Caco-2 (cell line): ENCODE data around the gene MMAA. TPM values are rescaled to one million over a fixed set of nuclear protein-coding genes. Genes with fewer than 3 reads are reported as not detected.

Source experiments
- BruUV-seq: library from RNA; stranded (reverse); fragments of 400-500 nt; replicated peaks from 2 replicates; lab custom pipeline; 2021; lab: Mats Ljungman, UMichigan
- CTCF ChIA-PET: fragments of 300-600 bp; sonication (Branson Sonifier 250); formaldehyde crosslinking; loops from one replicate; lab custom pipeline; 2022; ENCODE audit warnings: antibody characterized with exemption; lab: Charles Lee
- POLR2A ChIA-PET: fragments of 300-600 bp; sonication (Branson Sonifier 250); formaldehyde crosslinking; loops from one replicate; lab custom pipeline; 2022; ENCODE audit warnings: antibody characterized with exemption; lab: Charles Lee
- DNase-seq, 2 experiments: peaks; one replicate each; pipeline versions ENCODE4 v3.0.0 to v3.0.0-alpha.2; 2020 to 2022
- H3K27me3 ChIP-seq: replicated peaks from 2 replicates; pipeline ENCODE4 v1.6.0; 2011; ENCODE audit warnings: low read length; ENCODE audit not compliant: control insufficient read depth, insufficient read depth
- H3K36me3 ChIP-seq: 2 replicates; pipeline ENCODE4 v1.5.1; 2011; ENCODE audit warnings: low read length; ENCODE audit not compliant: control insufficient read depth, insufficient read depth
- H3K4me1 ChIP-seq: fragments of 250-450 bp; sonication (Bioruptor Pico); 2 replicates; pipeline ENCODE4 v1.5.1; 2020; ENCODE audit warnings: mild to moderate bottlenecking
- H3K4me3 ChIP-seq: 2 replicates; pipeline ENCODE4 v1.5.1; 2011; ENCODE audit warnings: low read depth, mild to moderate bottlenecking, control low read depth, low read length
- H3K9me3 ChIP-seq: fragments of 250-450 bp; sonication (Bioruptor Pico); 2 replicates; pipeline ENCODE4 v1.5.1; 2020; ENCODE audit warnings: mild to moderate bottlenecking, moderate library complexity
- H3K27ac Mint-ChIP-seq: one replicate; pipeline ENCODE4 v1.8.0; 2022; ENCODE audit warnings: mixed read lengths; ENCODE audit not compliant: unreplicated experiment
- H3K27me3 Mint-ChIP-seq: one replicate; pipeline ENCODE4 v1.8.0; 2022; ENCODE audit warnings: mixed read lengths; ENCODE audit not compliant: insufficient read depth, unreplicated experiment
- H3K36me3 Mint-ChIP-seq: one replicate; pipeline ENCODE4 v1.8.0; 2022; ENCODE audit warnings: mild to moderate bottlenecking, mixed read lengths; ENCODE audit not compliant: insufficient read depth, unreplicated experiment
- H3K4me1 Mint-ChIP-seq: one replicate; pipeline ENCODE4 v1.8.0; 2022; ENCODE audit warnings: low read depth, mixed read lengths; ENCODE audit not compliant: unreplicated experiment
- H3K4me3 Mint-ChIP-seq: one replicate; pipeline ENCODE4 v1.8.0; 2022; ENCODE audit warnings: mild to moderate bottlenecking, moderate library complexity, mixed read lengths; ENCODE audit not compliant: unreplicated experiment
- H3K9me3 Mint-ChIP-seq: one replicate; pipeline ENCODE4 v1.8.0; 2022; ENCODE audit warnings: mixed read lengths; ENCODE audit not compliant: unreplicated experiment
- CTCF ChIP-seq, 2 experiments: fragments of 200-600 bp in 1 of 2; IDR thresholded peaks; 1 replicate in 1 of 2; 2 replicates in 1 of 2; pipeline versions ENCODE4 v1.5.1 to v1.8.0; 2011 to 2022; ENCODE audit warnings: antibody characterized with exemption in 1 of 2, control low read depth in 1 of 2, inconsistent platforms in 1 of 2, low read depth in 1 of 2, low read length in 1 of 2, mild to moderate bottlenecking in 1 of 2, moderate library complexity in 1 of 2; ENCODE audit not compliant: insufficient read depth in 1 of 2, severe bottlenecking in 1 of 2, unreplicated experiment in 1 of 2
- intact Hi-C: fragments of 100-400 bp; cut with micrococcal nuclease; formaldehyde crosslinking; loops from one replicate; pipeline ENCODE4 v1.10.0; 2022; ENCODE audit not compliant: unreplicated experiment
- total RNA-seq: library from RNA; stranded (reverse); gene quantifications from 2 replicates; pipeline ENCODE4 v1.2.3, GENCODE V29; 2022

Gene MMAA
- total RNA-seq, 1 experiment from 2014 or later = 1.7 TPM

GRCh38 chr4:145643295-145643694 lies 24.1 kb downstream of the MMAA start:
- no peaks in the 10 kb centered on the region for H3K27me3 ChIP-seq
- no peaks in the 10 kb centered on the region for H3K4me1 ChIP-seq
- no peaks in the 10 kb centered on the region for H3K9me3 ChIP-seq
- no peak overlapping the region for H3K4me3 Mint-ChIP-seq
- H3K4me3 ChIP-seq = no peak overlapping the region
- H3K36me3 Mint-ChIP-seq = no peaks in the 10 kb centered on the region
- no TSS peak for BruUV-seq
- no peaks in the 10 kb centered on the region for H3K36me3 ChIP-seq
- POLR2A ChIA-PET = no interaction called here
- no peak overlapping the region for H3K27ac Mint-ChIP-seq
- no peak for TF ChIP-seq CTCF (IDR thresholded peaks at IDR 0.05; ENCODE audit: insufficient read depth in 1 of 2, low read depth in 1 of 2, low read length in 1 of 2, severe bottlenecking in 1 of 2, unreplicated experiment in 1 of 2)
- intact Hi-C loops = no loop called here
- CTCF ChIA-PET = no interaction called here
- no peaks in the 10 kb centered on the region for H3K9me3 Mint-ChIP-seq
- DNase-seq = no peak
- H3K27me3 Mint-ChIP-seq = no peaks in the 10 kb centered on the region
- H3K4me1 Mint-ChIP-seq = peaks cover 7% of the 10 kb centered on the region

- Mint-ChIP-seq H3K27ac (no peak overlapping the region), H3K9me3 (no peaks in the 10 kb centered on the region), H3K4me3 (no peak overlapping the region), H3K36me3 (no peaks in the 10 kb centered on the region), H3K4me1 (peaks cover 7% of the 10 kb centered on the region), H3K27me3 (no peaks in the 10 kb centered on the region)
- CTCF ChIA-PET = no interaction called here
- no peak for DNase-seq
- BruUV-seq = no TSS peak
- intact Hi-C loops = no loop called here
- POLR2A ChIA-PET = no interaction called here
- H3K27me3 ChIP-seq = no peaks in the 10 kb centered on the region
- no peak overlapping the region for H3K4me3 ChIP-seq
- no peaks in the 10 kb centered on the region for H3K4me1 ChIP-seq
- no peaks in the 10 kb centered on the region for H3K36me3 ChIP-seq
- H3K9me3 ChIP-seq = no peaks in the 10 kb centered on the region
- TF ChIP-seq CTCF (IDR thresholded peaks at IDR 0.05; ENCODE audit: insufficient read depth in 1 of 2, low read depth in 1 of 2, low read length in 1 of 2, severe bottlenecking in 1 of 2, unreplicated experiment in 1 of 2) = no peak
Observed at GRCh38 chr4:145644699-145645098, 25.5 kb downstream of the MMAA start.

- no peaks in the 10 kb centered on the region for H3K27me3 Mint-ChIP-seq
- no peaks in the 10 kb centered on the region for H3K36me3 ChIP-seq
- H3K4me3 Mint-ChIP-seq = no peak overlapping the region
- H3K9me3 Mint-ChIP-seq = no peaks in the 10 kb centered on the region
- H3K27ac Mint-ChIP-seq = no peak overlapping the region
- intact Hi-C loops = no loop called here
- no peaks in the 10 kb centered on the region for H3K36me3 Mint-ChIP-seq
- no peaks in the 10 kb centered on the region for H3K9me3 ChIP-seq
- no TSS peak for BruUV-seq
- ChIA-PET POLR2A (no interaction called here), CTCF (no interaction called here)
- no peaks in the 10 kb centered on the region for H3K4me1 Mint-ChIP-seq
- DNase-seq = no peak
- no peak overlapping the region for H3K4me3 ChIP-seq
- H3K4me1 ChIP-seq = no peaks in the 10 kb centered on the region
- no peak for TF ChIP-seq CTCF (IDR thresholded peaks at IDR 0.05; ENCODE audit: insufficient read depth in 1 of 2, low read depth in 1 of 2, low read length in 1 of 2, severe bottlenecking in 1 of 2, unreplicated experiment in 1 of 2)
- H3K27me3 ChIP-seq = no peaks in the 10 kb centered on the region
Observed at GRCh38 chr4:145656156-145656555, 37.0 kb downstream of the MMAA start.
